HG03439 (cell line): ENCODE data around the gene BCKDHB.
"Not testable (repeated sequence)": the region's sequence is repeated elsewhere in the genome, so short reads cannot be mapped to it uniquely, and the experiment has no call there.

Experiments used
- ATAC-seq: cut with Tn5 transposase; IDR thresholded peaks from one replicate; pipeline ENCODE4 v1.9.1; 2021; ENCODE audit warnings: mild to moderate bottlenecking, moderate library complexity; ENCODE audit not compliant: unreplicated experiment

BCKDHB gene

GRCh38 chr6:80251321-80251720, 144.8 kb downstream of the BCKDHB start:
- no peak for ATAC-seq

GRCh38 chr6:80254716-80255115, 148.2 kb downstream of the BCKDHB start:
- no peak for ATAC-seq

GRCh38 chr6:80256691-80257090, 150.2 kb downstream of the BCKDHB start:
- no peak for ATAC-seq

- ATAC-seq, result no peak
These were observed 152.6 kb downstream of the BCKDHB start for GRCh38 chr6:80259118-80259517.

GRCh38 chr6:80263585-80263984, 157.1 kb downstream of the BCKDHB start:
- ATAC-seq, result no peak

- no peak for ATAC-seq
These were observed 162.6 kb downstream of the BCKDHB start for GRCh38 chr6:80268865-80269730.

- ATAC-seq, result no peak
These were observed 164.6 kb downstream of the BCKDHB start for GRCh38 chr6:80271074-80271473.

- ATAC-seq, result no peak
These were observed 166.5 kb downstream of the BCKDHB start for GRCh38 chr6:80272988-80273387.

GRCh38 chr6:80276861-80277260, 170.4 kb downstream of the BCKDHB start:
- ATAC-seq, result no peak

- ATAC-seq, result no peak
These were observed 171.0 kb downstream of the BCKDHB start for GRCh38 chr6:80277501-80277900.

- ATAC-seq, result no peak
These were observed 174.0 kb downstream of the BCKDHB start for GRCh38 chr6:80280262-80281010.

GRCh38 chr6:80282913-80283554, 176.6 kb downstream of the BCKDHB start:
- no peak for ATAC-seq

- ATAC-seq, result no peak
These were observed 180.6 kb downstream of the BCKDHB start for GRCh38 chr6:80287112-80287511.

GRCh38 chr6:80287607-80288006, 181.1 kb downstream of the BCKDHB start:
- ATAC-seq, result no peak

- ATAC-seq, result no peak
These were observed 183.3 kb downstream of the BCKDHB start for GRCh38 chr6:80289727-80290126.

- not testable (repeated sequence) for ATAC-seq
These were observed 188.1 kb downstream of the BCKDHB start for GRCh38 chr6:80294531-80294930.

GRCh38 chr6:80302716-80303115, 196.2 kb downstream of the BCKDHB start:
- no peak for ATAC-seq

GRCh38 chr6:80304014-80304413, 197.5 kb downstream of the BCKDHB start:
- ATAC-seq, result no peak

- no peak for ATAC-seq
These were observed 208.1 kb downstream of the BCKDHB start for GRCh38 chr6:80314531-80314930.

GRCh38 chr6:80316686-80317231, 210.3 kb downstream of the BCKDHB start:
- no peak for ATAC-seq

- ATAC-seq, result no peak
These were observed 212.7 kb downstream of the BCKDHB start for GRCh38 chr6:80319196-80319595.
